Uterus (tissue), 2 donors: ENCODE results near the gene C1orf21.

Source experiments
- POLR2A ChIP-seq, 2 donors: fragments of 450-650 bp; IDR thresholded peaks; one replicate each; pipeline ENCODE4 v1.6.1; 2016; ENCODE audit warnings: antibody characterized with exemption in 2 of 2, mild to moderate bottlenecking in 1 of 2, moderate library complexity in 1 of 2
- TF ChIP-seq, protein P1 (sequence below), 4 experiments: fragments of 200-600 bp in 2 of 4; fragments of 450-650 bp in 2 of 4; sonication (generic) in 2 of 4; IDR thresholded peaks; one replicate each; pipeline ENCODE4 v1.5.1; 2016 to 2019; ENCODE audit warnings: antibody characterized with exemption in 4 of 4, mild to moderate bottlenecking in 2 of 4, moderate library complexity in 1 of 4

DNA sequence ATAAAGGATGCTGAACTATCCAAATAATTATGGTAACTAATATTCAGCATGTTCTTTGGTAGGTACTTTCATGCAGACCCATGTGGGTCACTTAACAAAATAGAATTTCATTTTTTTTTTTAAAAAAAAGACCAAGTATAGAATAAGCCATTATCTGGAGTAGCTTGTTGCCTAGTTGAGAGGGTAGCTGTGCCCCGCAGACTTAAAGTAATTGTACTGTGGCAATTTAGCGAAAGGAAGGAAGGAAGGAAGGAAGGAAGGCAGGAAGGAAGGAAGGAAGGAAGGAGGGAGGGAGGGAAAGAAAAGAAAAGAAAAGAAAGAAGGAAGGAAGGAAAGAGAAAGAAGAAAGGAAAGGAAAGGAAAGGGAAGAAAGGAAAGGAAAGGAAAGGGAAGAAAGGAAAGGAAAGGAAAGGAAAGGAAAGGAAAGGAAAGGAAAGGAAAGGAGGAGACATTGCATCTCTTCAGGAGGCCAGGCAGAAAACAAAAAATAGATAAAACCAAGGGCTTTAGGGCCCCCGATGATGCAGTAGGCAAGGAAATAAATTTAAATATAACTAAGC is 35.3 kb upstream of the C1orf21 start:
- TF ChIP-seq, protein P1, sequence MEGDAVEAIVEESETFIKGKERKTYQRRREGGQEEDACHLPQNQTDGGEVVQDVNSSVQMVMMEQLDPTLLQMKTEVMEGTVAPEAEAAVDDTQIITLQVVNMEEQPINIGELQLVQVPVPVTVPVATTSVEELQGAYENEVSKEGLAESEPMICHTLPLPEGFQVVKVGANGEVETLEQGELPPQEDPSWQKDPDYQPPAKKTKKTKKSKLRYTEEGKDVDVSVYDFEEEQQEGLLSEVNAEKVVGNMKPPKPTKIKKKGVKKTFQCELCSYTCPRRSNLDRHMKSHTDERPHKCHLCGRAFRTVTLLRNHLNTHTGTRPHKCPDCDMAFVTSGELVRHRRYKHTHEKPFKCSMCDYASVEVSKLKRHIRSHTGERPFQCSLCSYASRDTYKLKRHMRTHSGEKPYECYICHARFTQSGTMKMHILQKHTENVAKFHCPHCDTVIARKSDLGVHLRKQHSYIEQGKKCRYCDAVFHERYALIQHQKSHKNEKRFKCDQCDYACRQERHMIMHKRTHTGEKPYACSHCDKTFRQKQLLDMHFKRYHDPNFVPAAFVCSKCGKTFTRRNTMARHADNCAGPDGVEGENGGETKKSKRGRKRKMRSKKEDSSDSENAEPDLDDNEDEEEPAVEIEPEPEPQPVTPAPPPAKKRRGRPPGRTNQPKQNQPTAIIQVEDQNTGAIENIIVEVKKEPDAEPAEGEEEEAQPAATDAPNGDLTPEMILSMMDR (IDR thresholded peaks at IDR 0.05), result no peak
- TF ChIP-seq POLR2A (IDR thresholded peaks at IDR 0.05), result no peak
